ELR (cell line): ENCODE data around the gene DDO.
A peak's percentile ranks its signal among the peaks of the same experiment; 100 is the strongest.
"Not testable (repeated sequence)": the region's sequence is repeated elsewhere in the genome, so short reads cannot be mapped to it uniquely, and the experiment has no call there.

Source experiments
- DNase-seq: peaks from one replicate; pipeline ENCODE4 v3.0.0-alpha.2; 2015; ENCODE audit warnings: low read depth

Gene DDO

DNA sequence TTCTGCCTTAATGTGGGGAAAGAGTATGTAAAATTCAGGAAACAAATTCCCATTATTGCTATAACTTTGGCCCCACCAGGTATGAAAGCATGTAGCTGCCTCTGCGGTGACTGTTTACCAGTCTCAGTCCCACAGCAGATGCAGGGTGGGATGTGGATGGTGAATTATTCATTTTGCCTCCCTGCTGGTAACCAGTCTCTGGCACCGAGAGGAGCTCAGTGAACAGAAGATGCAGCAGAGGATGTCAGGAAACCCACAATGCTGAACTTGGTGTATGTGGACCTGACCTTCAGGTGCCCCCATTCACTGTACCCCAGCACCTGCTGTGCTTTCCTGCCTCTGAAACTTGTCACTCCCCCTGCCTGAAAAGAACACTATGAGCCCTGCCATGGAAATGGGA is 48.4 kb downstream of the DDO start:
- no peak for DNase-seq

DNA sequence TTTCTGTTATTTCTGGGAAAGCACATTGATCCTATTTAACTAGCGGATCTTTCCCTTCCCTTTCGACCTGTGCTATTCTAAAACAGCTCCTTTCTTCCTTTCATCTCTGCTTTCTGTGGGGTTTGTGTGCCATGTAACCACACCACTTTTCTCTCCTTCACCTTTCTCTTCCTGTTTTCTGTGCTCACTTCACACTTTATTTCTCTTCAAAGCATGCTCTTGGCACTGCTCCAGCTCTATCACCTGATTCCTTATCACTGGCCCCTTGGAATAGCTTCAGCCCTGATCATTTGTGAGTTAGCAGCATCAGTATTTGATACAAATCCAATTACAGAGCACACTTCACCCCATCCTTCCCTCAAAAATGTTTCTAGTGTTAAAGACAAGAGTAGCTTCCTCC is 49.1 kb downstream of the DDO start:
- DNase-seq = no peak

DNA sequence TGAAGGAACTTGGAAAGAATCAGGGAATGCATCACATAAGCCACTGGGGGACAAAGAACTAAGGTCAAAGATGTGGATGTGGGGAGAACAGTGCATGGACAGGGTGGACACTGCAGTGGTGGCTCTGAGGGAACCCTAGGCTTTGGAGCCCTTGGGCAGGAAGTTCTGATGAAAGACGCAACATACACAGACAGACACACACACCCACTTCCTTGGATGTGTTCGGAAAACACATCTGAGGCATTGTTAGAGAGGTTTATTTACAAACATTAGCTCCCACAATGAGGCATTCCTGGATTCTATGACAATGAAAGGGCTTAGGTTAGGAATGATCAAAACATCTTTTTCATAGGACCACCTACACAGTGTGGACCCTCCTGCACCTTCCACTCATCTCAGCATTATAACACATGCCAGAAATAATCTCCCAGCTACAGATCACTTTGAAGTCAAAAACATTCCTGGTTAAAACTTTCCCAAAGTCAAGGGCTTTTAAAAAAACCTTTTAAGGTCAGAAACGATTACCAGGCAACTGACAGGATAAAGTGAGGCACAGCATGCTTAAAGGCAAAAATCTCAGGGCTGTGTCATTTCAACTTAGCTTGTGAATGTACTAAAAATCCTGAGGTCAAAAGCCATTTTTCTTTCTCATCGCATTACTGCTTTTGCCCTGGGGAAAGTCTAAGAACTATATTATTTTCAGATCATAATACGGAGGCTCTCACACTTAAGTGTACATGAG is 50.8 kb downstream of the DDO start:
- no peak for DNase-seq

DNA sequence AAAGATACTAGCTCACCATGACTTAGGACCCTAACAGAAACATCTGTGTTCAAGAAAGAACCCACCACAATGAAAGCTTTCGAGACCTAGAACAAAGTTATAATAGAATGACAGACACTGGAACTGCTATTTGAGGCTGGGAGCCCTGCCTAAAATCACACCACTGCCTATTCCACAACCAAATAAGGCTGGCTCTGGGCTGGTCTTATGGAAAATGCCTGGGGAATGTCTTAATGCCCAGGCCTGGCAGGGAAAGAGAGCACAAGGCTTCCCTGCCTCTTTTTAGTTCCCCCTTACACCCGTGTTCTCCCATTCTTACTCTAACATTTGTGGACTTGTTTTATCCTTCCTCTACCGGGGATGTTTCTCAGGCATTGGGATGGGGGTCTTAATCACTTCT is 51.6 kb downstream of the DDO start:
- no peak for DNase-seq

DNA sequence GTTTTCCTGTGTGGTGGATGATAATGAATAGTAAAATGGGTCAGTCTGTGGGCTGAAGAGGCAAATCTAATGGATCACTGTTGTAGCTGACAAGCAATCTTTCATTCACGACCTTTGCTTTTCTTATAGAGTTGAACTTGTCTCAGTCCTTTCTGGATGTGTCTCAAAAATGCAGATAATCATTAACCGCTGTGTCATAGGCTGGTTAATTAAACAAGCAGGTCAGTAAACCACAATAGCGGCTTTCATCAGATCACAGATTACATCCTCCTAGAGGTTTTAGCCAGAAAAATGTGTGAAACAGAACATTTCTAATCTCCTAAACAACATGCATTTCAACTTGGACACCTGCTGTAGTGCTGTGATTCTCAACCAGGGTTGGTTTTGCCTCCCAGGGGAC is 54.7 kb downstream of the DDO start:
- no peak for DNase-seq

DNA sequence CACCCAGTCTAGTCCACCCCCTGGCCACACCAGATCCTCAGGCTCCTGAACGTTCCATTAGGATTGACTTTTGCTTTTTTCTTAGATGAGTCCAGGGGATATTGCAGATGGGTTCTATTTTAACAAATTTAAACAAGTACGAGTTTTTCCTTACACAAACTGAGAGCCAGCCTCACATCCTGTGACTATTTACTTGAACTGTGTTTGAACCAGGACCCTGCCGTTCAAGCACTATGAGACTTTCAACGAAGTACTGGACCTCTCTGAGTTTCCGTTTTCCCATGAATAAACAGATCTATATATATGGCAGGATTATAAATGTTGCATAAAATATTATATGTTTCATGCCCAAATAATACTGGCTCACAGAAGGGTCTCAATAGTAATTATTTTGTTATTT is 55.8 kb downstream of the DDO start:
- DNase-seq = no peak

DNA sequence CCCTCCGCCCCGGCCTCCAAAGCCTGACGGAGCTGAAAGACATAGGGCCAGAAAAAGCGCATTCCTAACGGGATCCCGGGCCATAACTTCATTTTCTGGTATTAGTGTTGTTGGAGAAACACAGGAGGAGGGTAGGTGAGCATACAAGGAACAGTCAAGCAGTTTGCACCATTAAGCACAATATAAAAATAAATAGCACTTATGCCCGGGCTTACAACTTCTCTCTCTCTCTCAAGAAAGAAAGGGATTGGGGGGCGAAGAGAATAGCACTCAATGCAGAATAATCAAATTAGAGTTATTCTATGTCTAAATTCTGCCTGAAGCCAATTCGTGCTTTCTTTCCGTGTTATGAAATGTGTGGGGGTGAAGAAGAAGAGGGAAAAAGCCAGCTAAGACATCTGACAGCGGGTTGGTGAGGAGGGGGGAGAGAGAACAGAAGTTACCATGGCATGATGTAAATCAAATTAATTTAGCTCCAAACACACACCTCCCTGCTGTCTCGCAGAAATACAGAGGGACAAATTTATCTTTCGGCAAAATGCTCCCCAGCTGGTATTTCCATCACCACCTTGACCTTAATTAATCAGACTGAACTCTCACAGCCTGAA is 56.7 kb downstream of the DDO start:
- DNase-seq = no peak

DNA sequence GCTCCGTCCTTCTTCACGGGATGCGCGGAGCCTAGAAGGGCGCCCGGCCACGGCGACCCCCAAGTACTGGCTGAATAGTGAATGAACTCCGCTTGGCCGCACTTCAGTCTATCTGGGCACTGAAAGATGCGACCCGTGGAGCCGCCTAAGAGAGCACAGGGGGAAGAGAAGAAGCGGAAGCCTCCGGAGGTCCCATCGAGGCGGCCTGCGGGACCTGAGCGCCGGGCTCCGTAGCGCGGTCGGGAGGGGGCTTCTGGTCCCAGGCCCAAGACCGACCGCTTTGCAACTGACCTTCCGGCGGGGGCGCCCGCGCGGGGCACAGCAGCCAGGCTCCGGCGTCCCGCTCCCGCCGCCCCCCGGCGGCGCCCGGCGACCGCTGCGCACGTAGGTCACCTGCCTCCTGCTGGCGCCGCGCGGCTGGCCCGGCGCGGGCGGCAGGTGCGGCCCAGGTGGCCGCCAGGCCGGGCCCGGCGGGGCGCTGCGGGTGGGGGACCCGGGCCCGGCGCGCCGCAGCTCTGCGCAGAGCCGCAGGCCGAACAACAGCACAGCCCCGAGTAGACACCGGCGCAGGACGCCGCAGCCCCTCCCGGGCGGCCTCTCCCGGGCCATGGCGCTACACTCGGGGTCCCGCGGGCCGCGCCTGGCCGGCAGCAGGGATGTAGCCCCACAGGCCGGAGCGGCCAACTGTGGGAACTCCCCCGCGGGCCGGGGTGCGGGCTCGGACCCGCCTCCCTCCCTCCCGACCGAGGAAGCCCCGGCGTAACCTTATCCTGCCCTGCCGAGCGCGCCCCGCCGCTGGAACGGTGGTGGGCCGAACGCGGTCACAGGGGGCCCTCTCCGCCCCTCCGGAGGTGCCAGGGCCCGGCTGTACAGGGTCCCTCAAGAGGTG is 57.5 kb downstream of the DDO start, which contains the start of gene METTL24:
Gene METTL24 (minus strand): TSS at position 686 of the 889 bp plus-strand sequence. CDS start 77 bp downstream, at position 609.
- peak; percentile 2 for DNase-seq

DNA sequence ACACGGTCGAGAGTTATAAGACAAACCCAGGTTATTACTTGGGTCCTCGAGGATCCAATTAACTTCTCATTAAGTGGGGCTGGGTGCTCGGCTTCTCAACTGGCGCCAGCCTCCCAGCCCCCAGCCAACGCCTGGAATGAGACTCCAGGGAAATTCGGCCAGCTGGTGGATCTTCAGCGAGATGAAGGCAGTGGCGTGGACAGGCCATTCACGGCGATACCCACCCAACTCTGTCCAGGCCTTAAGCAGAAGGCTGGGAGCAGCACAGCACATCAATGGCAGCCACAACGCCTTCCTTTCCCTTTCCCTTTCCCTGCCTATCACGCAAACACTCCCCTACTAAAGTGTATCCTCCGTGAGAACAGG is 58.1 kb downstream of the DDO start:
- DNase-seq = no peak

DNA sequence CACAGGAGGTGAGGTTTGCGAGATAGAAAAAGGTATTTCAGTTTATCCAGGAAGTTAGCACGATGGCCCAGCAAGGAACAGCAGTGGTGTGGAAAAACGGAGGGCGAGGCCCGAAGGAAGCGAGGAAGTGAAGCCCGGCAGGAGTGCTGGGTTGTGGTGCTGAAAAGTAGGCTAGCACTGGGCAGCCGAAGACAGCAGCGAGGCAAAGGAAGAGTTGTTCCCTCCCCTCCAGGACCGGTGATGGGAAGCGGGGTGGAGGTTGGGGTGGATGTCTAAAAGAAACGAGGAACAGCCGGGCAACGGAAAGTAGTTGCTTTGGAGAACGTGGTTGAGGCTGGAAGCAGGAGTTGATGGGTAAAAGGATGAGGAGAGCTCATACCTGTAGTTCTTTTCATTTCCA is 58.6 kb downstream of the DDO start:
- no peak for DNase-seq

DNA sequence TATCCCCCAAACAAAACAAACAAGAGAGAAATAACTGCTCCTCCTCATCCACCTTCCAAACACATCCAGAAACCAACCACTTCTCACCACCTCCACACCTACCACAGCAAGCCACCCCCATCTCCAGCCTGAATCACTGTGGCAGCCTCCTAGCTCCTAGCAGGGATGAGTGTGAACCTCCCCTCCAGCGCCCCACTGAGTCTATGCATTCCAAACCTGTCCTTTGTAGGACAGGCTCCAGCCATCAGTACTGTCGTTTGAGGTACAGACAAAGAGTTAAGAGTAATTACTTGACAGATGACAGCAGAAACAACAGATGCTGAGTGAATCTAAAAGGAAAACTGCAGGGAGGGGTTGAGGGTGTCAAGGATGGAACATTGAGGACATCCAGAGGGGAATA is 59.6 kb downstream of the DDO start:
- no peak for DNase-seq

DNA sequence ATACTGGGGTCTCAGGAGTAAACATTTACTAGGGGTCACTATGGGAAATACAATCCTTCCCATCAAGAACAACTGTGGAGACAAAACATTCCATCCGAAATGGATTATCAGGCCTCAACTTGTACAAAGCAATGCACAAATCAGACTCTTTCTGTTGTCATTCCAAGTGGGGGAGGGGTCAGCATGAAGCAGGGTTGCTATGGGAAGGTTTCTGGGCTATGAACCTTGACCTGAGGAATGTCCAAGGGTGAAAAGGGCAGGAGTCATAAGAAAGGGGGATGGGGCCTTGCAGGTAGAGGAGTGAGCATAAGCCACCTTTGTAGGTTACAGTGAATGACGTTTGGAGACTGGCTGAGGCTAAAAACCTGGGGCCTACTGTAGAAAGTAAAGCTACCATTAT is 60.4 kb downstream of the DDO start:
- no peak for DNase-seq

DNA sequence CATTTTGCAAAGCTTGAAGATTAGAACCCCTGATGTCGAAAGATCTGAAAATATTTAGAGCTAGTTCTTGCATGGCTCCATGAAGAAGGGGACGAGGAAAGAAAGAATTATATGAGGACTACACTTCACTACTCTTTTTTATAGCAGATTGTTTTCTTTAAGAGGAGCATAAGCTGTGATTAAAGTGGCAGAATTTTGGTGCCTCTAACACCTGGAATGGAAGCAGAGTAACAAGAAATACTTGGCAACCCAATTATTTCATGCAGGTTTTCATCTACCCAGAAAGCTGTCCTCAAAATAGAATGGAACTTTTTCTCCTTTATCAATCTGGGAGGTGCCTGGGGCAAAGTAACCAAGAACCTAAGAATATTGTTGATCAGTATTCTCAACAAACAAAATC is 61.2 kb downstream of the DDO start:
- DNase-seq = no peak

DNA sequence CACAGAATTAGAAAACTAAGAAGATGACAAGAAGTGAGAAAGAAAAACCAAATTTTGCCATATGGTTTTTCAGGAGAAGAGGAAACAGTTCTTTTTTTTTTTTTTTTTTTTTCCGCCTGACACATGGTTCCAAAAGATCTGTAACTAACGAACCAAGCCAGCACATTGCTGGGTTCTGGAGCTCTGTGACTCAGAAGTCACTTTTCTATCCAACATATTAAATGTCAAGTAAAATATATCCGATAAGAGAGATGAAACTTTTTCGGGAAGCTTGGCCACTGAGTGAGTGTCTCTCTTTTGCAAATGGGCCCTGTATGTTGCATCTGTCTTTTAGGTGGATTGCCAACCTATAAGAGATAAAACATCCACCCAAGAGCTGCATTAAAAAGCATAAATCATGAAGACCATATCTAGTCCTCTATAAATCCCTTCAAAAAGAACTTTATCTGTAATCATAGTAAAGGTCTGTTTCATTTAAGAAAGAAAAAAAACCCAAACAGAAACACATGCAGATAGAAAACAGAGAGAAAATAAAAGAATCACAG is 61.8 kb downstream of the DDO start:
- no peak for DNase-seq

DNA sequence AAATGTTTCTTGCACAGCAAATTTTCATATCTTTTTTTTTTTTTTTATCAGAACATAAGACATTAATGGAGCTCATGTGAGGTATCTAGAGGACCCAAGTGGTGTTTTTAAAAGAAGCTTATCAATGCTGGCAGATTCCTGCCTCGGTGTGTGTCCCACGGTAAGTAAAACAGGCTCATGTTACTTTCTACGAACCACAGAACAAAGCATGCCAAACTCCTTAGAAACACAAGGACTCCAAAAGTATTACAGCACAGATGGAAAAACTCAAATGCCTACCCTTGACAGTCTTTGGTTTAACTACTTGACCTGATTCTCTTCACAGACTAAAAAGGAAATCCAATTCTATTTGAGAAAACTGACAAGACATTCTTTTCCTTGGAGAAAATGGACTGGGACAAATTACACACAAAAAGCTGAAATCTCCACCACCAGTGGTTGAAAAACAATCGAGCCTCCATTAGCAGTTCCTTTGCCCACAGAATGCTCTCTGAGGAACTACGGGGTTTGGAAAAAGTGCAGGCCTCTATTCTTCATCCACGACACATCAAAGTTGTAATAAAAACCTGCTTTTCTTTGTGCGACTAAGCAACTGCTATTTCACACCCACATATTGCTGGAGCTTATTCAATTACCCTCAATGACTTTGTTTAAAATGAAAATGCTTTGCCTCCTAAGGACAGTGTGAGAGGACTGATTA is 62.7 kb downstream of the DDO start:
- no peak for DNase-seq

DNA sequence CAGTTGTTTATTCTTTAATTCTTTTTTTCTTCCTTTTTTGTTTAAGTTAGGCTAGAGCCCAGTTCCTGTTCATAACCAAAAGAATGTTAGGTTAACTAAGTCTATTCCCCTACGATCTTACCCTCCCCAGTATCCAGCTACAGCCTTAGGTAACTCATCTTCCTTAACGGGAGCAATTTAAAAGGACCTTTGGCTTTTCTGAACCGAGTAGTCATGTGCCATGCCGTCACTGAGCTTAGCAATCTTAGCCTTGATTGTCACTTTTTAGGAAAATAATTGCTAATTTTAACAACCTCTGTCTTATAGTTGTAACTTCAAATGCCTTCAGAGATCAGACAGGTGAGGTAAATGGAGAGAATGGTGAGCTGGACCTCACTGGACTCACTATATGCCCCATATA is 63.4 kb downstream of the DDO start:
- no peak for DNase-seq

DNA sequence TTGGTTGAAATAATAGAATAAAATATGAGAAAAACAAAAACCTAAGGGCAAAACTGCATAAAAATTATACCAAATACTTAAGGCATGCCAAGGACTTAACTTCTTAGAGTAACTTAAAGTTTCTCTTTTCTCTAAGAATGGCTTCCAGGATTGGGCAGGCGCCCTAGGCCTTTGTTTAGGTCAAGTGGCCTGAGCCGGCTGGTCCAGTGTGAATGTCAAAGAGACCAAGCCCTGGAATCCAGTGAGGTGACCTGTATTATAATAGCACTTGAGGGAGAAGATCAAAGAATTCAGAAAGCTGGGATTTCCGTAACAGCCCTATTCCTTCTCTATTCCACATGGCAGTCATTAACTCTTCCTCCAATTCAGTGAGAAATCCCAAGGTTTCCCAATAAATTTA is 63.8 kb downstream of the DDO start:
- no peak for DNase-seq

DNA sequence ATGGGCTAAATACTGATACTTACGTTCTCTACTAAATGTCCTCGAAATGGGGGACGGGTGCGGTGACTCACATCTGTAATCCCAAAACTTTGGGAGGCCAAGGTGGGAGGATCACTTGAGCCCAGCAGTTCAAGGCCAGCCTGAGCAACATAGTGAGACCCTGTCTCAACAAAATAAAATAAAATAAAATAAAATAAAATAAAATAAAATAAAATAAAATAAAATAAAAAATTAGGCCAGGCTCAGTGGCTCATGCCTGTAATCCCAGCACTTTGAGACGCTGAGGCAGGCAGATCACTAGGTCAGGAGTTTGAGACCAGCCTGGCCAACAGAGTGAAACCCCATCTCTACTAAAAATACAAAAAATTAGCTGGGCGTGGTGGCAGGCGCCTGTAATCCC is 64.8 kb downstream of the DDO start:
- not testable (repeated sequence) for DNase-seq

DNA sequence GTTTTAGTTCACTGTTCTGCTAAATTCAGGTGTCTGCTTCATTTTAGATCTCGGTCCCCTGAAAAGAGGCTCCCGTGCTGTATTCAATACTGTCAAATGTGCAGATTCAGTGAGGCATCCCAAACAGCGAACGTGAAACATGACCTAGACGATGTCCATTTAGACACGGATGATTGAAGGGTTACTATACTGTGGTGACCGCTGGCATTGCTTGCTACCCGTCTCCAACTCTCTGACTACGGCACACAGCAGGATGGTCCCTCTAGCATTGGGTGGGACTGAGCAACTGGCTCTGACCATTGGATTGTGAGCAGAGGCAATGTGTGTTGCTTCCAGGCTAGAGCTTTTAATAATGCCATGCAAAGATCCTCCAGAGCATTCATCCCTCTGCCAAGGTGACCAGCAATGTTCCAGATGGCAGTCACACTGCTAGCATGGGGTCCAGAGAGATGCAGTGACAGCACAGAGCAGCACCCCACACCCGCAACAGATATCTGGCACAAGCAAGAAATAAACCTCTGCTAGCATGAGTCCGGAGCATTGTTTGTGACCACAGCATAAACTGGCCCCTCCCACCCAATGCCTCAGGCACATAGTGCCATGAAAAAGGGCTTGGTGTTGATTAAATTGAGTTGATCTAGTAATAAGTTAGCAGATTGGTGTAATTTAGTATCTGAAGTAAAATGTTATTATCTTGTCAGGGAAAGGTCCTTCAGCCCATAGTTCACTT is 66.2 kb downstream of the DDO start:
- DNase-seq = no peak

DNA sequence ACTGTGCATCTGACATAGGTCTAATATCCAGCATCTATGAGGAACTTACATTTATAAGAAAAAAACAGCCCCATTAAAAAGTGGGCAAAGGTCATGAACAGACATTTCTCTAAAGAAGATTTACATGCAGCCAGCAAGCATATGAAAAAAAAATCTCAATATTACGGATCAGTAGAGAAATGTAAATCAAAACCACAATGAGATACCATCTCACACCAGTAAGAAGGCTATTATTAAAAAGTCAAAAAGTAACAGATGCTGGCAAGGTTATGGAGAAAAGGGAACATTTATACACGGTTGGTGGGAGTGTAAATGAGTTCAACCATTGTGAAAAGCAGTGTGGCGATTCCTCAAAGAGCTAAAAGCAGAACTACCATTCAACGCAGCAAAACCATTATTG is 70.3 kb downstream of the DDO start:
- DNase-seq = no peak

DNA sequence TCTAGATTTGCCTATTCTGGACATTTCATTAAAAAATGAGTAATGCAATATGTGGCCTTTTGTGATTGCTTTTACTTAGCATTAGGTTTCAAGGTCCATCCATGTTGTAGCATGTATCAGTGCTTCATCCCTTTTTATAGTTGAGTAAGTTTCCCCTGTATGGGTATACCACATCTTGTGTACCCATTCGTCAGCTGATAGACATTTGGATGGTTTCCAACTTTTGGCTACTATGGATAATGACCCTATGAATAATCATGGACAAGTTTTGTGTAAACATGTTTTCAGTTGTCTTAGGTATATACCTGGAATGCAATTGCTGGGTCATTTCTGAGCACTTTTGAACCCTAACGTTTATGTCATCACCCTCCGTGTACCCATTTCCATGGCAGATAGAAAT is 72.6 kb downstream of the DDO start:
- no peak for DNase-seq
